ENCODE results near the gene ZNF280A.
"Not testable (repeated sequence)": the region's sequence is repeated elsewhere in the genome, so short reads cannot be mapped to it uniquely, and the experiment has no call there.

ZNF280A gene

DNA sequence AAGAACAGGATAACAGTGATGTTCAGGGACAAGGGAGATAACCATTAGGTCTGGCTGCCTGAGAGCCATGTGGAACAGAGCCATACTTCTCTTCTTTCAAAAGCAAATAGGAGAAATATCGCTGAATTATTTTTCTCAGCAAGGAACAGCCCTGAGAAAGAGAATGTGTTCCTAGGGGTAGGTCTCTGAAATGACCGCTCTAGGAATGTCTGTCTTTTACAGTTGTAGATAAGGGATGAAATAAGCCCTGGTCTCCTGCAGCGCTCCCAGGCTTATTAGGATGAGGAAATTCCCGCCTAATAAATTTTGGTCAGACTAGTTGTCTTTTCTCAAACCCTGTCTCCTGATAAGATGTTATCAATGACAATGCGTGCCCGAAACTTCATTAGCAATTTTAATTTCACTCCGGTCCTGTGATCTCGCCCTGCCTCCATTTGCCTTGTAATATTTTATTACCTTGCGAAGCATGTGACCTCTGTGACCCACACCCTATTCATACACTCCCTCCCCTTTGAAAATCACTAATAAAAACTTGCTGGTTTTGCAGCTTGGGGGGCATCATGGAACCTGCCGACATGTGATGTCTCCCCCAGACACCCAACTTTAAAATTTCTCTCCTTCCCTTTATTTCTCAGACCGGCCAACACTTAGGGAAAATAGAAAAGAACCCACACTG lies 51.1 kb downstream of the ZNF280A start:
- DNase-seq (ENCODE audit: low read depth), result not testable (repeated sequence)

DNA sequence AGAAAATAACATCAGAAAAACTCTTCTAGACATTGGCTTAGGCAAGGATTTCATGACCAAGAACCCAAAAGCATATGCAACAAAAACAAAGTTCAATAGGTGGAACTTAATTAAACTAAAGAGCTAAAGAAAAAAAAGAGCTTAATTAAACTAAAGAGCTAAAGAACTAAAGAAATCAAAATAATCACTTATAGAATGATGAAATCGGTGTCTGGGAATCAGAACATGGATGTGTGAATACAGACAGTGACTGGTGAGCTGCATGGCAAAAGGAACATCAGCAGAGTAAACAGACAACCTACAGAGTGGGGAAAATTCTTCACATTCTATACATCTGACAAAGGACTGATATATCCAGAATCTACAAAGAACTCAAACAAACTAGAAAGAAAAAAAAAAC lies 53.0 kb downstream of the ZNF280A start:
- DNase-seq (ENCODE audit: low read depth), result no peak

DNA sequence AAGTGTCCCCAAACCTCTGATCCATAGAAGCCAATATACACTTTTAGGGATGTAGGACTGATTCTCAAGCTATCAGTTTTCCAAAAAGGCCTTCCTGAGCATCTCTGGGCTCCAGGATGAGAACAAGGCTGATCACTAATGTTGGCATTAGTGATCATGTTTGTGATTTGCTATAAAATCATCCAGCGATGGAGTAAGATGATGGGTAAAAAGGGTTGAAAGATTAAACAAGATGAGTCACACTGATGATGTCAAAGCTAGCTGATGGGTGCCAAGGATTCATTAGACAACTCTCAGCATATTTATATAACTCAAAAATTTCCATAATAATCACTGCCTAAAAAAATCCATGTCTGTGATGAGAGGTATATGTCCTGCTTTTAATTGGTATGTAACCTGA lies 54.3 kb downstream of the ZNF280A start:
- DNase-seq (ENCODE audit: low read depth), result no peak

DNA sequence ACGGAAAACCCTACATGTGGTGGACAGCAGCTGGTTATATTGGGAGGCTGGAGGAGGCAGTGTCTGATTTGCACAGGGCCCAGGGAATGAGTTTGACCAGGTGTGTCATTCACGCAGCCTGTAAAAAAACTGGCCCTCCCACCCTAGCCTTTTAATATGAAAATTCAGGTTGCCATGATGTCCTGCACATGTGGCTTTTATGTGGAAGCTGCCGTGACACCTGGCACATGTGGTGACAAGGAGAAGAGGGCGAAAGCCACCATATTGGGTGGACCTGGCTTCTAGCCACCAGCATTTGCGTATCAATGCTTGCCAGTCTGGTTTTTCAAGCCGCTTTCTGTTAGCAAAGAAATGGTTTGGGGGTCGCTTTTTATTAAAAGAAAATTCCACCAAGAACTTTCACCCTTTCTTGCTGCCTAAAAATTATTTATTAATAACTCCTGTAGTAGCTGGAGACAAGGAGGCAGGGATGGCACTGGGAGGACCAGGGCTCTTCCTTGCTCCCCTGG lies 54.9 kb downstream of the ZNF280A start:
- DNase-seq (ENCODE audit: low read depth), result no peak

DNA sequence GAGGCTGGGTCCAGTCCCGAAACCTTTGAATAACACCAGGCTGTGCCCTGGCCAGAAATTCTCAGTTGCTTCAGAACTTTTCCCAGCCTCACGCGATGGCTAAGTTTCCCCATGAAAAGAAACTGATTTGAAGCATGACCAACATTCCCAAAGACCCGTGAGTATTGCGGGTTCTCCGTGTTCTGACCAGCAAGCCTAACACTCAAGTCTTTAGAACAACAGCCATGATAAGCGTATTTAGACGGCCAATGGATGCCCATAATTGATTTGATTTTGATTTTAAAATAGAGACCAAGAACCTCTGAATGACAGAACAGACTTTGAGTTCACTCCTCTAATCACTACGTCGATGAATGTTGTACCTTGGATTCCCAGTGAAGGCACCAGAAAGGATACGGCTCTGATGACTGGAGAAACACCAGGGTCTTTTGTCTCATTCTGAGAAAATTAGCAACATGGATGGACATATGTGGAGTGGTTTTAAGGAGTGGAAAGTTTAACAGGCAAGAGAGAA lies 55.5 kb downstream of the ZNF280A start:
- no peak for DNase-seq (ENCODE audit: low read depth)

DNA sequence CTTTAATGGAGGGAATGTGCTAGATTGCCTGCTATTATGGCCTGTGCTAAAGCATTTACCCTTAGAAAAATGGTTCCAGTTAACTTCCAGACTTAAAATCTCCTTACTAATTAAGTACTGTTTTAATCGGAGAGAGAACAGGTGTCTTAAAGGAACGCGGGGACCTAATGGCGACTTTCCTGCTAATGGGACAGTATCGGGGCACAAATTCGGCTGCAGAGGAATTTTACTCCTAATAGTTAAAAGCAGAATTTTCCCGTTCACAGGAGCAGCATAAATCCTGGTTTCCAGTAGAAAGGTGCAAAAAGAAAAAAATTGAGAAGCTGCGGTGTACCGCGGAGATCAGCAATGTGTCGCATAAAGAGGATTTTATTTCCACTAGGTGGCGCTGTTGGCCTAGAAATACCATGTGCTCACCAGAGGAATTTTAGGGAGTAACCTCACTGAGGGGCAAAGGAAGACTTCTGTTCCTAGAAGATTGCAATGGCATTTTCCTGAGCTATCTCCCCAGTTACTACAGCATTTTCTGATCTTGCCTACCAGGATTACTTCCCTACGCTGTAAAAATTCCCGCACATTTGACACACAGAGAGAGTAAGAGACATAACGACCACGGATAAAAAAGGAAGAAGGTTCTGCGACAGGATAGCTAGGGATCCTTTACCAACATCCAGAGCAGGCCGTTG lies 56.1 kb downstream of the ZNF280A start:
- no peak for DNase-seq (ENCODE audit: low read depth)

Measured in stimulated activated CD8-positive, alpha-beta memory T cell treated with anti-CD3 and anti-CD28 coated beads, Interleukin-12 subunit alpha, Interleukin-12 subunit beta, amount 100 ng/mL, for 4 hours (primary cell).